ENCODE results near the gene TOLLIP.

- no peak for TF ChIP-seq CTCF (IDR thresholded peaks at IDR 0.05)
- no peak for TF ChIP-seq POLR2A (IDR thresholded peaks at IDR 0.05)
Observed at GRCh38 chr11:1317432-1317831, 8.0 kb upstream of the TOLLIP start.

All from tibial nerve (tissue), 3 donors.